Lung microvascular endothelial cell (primary cell): ENCODE data around the gene ULK3. TPM values are rescaled to one million over a fixed set of nuclear protein-coding genes. Genes with fewer than 3 reads are reported as not detected.

ENCODE experiments used
- DNase-seq, 2 donors: peaks; one replicate each; pipeline versions ENCODE4 v3.0.0 to v3.0.0-alpha.2; 2010; ENCODE audit warnings: low read depth in 2 of 2
- total RNA-seq: library from RNA; depleted of rRNA; stranded (reverse); fragments of >200 nt; gene quantifications from 2 replicates; pipeline ENCODE4 v1.2.1, GENCODE V29; 2014

Gene ULK3
- total RNA-seq, 1 donor from 2014 or later = 19.4 TPM

- DNase-seq = no peak
Measured at GRCh38 chr15:74823324-74823723, 19.6 kb downstream of the ULK3 start.

GRCh38 chr15:74822233-74822632 lies 20.7 kb downstream of the ULK3 start:
- DNase-seq = no peak

- DNase-seq = no peak
Measured at GRCh38 chr15:74821790-74822158, 21.2 kb downstream of the ULK3 start.

GRCh38 chr15:74821091-74821789 lies 21.7 kb downstream of the ULK3 start:
- DNase-seq = no peak

GRCh38 chr15:74820056-74820455 lies 22.9 kb downstream of the ULK3 start:
- no peak for DNase-seq

GRCh38 chr15:74817370-74817737 lies 25.6 kb downstream of the ULK3 start:
- peak; percentile 45 to 58 for DNase-seq

GRCh38 chr15:74816624-74817369 lies 26.2 kb downstream of the ULK3 start:
- no peak for DNase-seq

GRCh38 chr15:74815961-74816360 lies 27.0 kb downstream of the ULK3 start:
- DNase-seq = no peak

- DNase-seq = no peak
Measured at GRCh38 chr15:74815121-74815934, 27.6 kb downstream of the ULK3 start.

- DNase-seq = no peak
Measured at GRCh38 chr15:74812533-74812932, 30.4 kb downstream of the ULK3 start, which contains the start of gene LMAN1L. TSS of gene LMAN1L (plus strand) at chr15:74812835. CDS start at chr15:74812855, 20 bp downstream.

- no peak for DNase-seq
Measured at GRCh38 chr15:74809956-74810355, 33.0 kb downstream of the ULK3 start.

GRCh38 chr15:74809242-74809641 lies 33.7 kb downstream of the ULK3 start:
- no peak for DNase-seq

- no peak for DNase-seq
Measured at GRCh38 chr15:74808840-74809229, 34.1 kb downstream of the ULK3 start.

GRCh38 chr15:74808078-74808839 lies 34.7 kb downstream of the ULK3 start:
- DNase-seq = no peak

GRCh38 chr15:74807282-74807681 lies 35.7 kb downstream of the ULK3 start:
- peak in 1 of 2 donors; percentile 55 for DNase-seq

GRCh38 chr15:74804935-74805334 lies 38.0 kb downstream of the ULK3 start:
- DNase-seq = no peak

- no peak for DNase-seq
Measured at GRCh38 chr15:74802862-74803447, 40.0 kb downstream of the ULK3 start.

GRCh38 chr15:74802290-74802689 lies 40.7 kb downstream of the ULK3 start:
- DNase-seq = no peak

- DNase-seq = no peak
Measured at GRCh38 chr15:74801311-74801997, 41.5 kb downstream of the ULK3 start.

GRCh38 chr15:74800559-74801094 lies 42.3 kb downstream of the ULK3 start:
- DNase-seq = no peak
